Measurements from ENCODE around the gene TMEM232. TPM values are rescaled to one million over a fixed set of nuclear protein-coding genes. Genes with fewer than 3 reads are reported as not detected.

TMEM232 gene
- total and polyA plus RNA-seq, 12 donors: 0.26 to 4.4 (median 3.2) TPM

- 59 to 75% methylated on average over 2 of the region's 2 CpGs for WGBS, 2 donors
- Histone ChIP-seq H3K36me3 (no peaks in the 10 kb centered on the region), H3K4me3 (no peak overlapping the region), H3K4me1 (peaks cover 0 to 6% (median 0%) of the 10 kb centered on the region in 9 donors), H3K9me3 (no peaks in the 10 kb centered on the region), H3K27ac (no peak overlapping the region), H3K27me3 (no peaks in the 10 kb centered on the region)
- DNase-seq (no peak), ATAC-seq (no peak)
- TF ChIP-seq, protein P1, sequence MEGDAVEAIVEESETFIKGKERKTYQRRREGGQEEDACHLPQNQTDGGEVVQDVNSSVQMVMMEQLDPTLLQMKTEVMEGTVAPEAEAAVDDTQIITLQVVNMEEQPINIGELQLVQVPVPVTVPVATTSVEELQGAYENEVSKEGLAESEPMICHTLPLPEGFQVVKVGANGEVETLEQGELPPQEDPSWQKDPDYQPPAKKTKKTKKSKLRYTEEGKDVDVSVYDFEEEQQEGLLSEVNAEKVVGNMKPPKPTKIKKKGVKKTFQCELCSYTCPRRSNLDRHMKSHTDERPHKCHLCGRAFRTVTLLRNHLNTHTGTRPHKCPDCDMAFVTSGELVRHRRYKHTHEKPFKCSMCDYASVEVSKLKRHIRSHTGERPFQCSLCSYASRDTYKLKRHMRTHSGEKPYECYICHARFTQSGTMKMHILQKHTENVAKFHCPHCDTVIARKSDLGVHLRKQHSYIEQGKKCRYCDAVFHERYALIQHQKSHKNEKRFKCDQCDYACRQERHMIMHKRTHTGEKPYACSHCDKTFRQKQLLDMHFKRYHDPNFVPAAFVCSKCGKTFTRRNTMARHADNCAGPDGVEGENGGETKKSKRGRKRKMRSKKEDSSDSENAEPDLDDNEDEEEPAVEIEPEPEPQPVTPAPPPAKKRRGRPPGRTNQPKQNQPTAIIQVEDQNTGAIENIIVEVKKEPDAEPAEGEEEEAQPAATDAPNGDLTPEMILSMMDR (IDR thresholded peaks at IDR 0.05): no peak
- intact Hi-C loops (cut with DNase I): no loop called here
These were observed 8.2 kb downstream of the TMEM232 start for GRCh38 chr5:110718311-110718710.

DNA sequence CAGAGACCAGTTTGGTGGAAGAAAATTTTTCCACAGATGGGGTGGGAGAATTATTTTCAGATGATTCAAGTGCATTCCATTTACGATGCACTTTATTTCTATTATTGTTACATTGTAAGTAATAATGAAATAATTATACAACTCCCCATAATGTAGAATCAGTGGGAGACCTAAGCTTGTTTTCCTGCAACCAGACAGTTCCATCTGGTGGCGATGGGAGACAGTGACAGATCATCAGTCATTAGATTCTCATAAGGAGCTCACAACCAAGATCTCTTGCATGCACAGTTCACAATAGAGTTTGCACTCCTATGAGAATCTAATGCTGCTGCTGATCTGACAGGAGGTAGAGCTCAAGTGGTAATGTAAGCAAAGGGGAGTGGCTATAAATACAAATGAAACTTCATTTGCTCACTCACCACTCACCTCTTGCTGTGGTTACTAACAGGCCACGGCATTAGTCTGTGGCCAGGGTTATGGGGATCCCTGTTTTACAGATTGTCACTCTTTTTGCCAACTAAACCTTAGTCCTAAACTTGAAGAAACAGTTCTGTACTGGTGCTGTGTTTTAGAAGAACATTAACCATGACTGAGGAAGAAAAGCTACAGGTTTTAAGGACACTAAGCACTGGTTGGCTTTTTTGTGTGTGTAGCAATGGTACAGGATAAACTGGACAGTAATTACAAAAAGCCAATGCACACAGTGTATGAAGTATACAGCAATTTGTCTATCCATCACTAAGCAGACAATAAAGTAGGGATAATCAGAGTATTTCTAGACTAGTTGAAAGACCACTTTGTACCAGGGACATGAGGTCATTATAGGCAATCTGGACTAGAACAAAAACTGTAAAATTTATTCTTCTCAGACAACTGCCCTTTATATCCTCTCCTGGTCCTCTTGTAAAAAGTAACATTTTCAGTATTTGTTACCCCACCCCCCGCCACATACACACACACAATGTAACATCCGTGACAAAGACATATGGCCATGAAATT lies 9.9 kb downstream of the TMEM232 start:
- no peak for DNase-seq
- Histone ChIP-seq H3K27ac (no peak overlapping the region), H3K9me3 (no peaks in the 10 kb centered on the region), H3K4me3 (no peak overlapping the region), H3K36me3 (no peaks in the 10 kb centered on the region), H3K27me3 (no peaks in the 10 kb centered on the region), H3K4me1 (peaks cover 0 to 6% (median 0%) of the 10 kb centered on the region in 9 donors)
- intact Hi-C loops (cut with DNase I): no loop called here
- 84 to 94% methylated on average over 5 of the region's 5 CpGs for WGBS, 2 donors
- TF ChIP-seq, protein P1 (IDR thresholded peaks at IDR 0.05): no peak
- ATAC-seq: no peak

DNA sequence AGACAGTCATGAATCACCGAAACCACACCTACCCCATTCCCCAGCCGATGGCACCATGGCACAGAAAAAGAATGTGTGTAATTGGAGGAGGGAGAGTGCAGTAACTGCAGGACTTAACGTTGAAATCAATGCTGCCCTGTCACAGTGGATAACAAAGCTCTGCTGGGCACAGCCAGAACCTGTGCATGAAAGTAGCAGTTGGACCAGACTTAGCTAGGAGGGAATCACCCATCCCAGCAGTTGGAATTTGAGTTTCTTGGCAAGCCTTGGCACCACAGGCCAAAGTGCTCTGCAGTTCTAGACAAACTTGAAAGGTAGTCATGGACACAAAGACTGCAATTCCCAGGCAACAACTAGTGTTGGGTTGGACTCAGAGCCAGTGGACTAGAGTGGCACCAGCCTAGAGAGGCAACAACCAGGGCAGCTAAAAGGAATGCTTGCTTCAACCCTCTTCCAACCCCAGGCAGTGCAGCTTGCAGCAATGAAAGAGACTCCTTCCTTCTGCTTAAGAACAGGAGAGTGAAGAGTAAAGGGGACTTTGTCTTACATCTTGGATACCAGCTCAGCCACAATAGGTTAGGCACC lies 19.1 kb downstream of the TMEM232 start:
- no peak overlapping the region for H3K4me3 ChIP-seq

DNA sequence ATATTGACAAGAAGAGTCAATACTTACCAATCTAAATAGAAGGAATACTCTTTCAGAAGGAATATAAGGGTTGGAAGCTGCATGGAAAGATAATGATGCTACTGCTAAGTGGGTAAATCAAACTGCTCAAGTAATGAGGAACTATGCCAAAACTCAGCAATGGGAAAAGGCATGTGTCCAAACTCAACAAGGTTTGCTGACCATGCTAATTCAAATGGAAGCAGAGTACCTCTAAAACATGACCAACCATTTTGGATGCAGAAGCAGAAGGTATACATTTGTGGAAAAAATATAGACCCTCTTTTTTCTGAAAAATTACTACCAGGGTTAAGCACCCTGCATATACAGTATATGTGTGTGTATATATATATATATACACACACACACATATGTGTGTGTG lies 21.1 kb downstream of the TMEM232 start:
- intact Hi-C loops (cut with DNase I): no loop called here
- Histone ChIP-seq H3K36me3 (no peaks in the 10 kb centered on the region), H3K27me3 (no peaks in the 10 kb centered on the region), H3K9me3 (no peaks in the 10 kb centered on the region), H3K27ac (no peak overlapping the region), H3K4me1 (peaks cover 0 to 4% (median 0%) of the 10 kb centered on the region in 9 donors), H3K4me3 (no peak overlapping the region)
- DNase-seq (no peak), ATAC-seq (no peak)
- TF ChIP-seq, protein P1 (IDR thresholded peaks at IDR 0.05): no peak

More for the DNA sequence above, 19.1 kb downstream of the TMEM232 start:
- Histone ChIP-seq H3K27me3 (no peaks in the 10 kb centered on the region), H3K27ac (no peak overlapping the region), H3K36me3 (no peaks in the 10 kb centered on the region), H3K9me3 (no peaks in the 10 kb centered on the region), H3K4me1 (peaks cover 0 to 4% (median 0%) of the 10 kb centered on the region in 9 donors)
- TF ChIP-seq, protein P1 (IDR thresholded peaks at IDR 0.05): no peak
- intact Hi-C loops (cut with DNase I): no loop called here
- 65 to 68% methylated on average over 3 of the region's 3 CpGs for WGBS, 2 donors
- DNase-seq (no peak), ATAC-seq (peak in 1 of 8 donors; percentile 39)
